ENCODE data around the gene PKN1.
"Not testable (repeated sequence)": the region's sequence is repeated elsewhere in the genome, so short reads cannot be mapped to it uniquely, and the experiment has no call there.

PKN1 gene

DNA sequence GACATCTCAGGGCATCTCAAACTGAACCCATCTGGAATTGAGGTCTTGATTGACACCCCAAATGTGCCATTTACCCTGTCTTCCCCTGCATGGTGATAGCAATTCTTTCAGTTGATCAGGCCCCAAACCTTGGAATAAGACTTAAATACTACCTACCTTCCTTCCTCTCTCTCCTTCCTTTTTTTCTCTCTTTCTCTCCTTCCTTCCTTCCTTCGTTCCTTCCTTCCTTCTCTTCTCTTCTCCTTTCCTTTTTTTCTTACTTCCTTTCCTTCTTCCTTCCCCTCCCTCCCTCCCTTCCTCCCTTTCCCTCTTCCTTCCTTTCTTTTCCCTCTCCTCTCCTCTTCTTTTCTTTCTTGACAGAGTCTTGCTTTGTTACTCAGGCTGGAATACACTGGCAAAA, 70.2 kb downstream of the PKN1 start:
- TF ChIP-seq, protein P1, sequence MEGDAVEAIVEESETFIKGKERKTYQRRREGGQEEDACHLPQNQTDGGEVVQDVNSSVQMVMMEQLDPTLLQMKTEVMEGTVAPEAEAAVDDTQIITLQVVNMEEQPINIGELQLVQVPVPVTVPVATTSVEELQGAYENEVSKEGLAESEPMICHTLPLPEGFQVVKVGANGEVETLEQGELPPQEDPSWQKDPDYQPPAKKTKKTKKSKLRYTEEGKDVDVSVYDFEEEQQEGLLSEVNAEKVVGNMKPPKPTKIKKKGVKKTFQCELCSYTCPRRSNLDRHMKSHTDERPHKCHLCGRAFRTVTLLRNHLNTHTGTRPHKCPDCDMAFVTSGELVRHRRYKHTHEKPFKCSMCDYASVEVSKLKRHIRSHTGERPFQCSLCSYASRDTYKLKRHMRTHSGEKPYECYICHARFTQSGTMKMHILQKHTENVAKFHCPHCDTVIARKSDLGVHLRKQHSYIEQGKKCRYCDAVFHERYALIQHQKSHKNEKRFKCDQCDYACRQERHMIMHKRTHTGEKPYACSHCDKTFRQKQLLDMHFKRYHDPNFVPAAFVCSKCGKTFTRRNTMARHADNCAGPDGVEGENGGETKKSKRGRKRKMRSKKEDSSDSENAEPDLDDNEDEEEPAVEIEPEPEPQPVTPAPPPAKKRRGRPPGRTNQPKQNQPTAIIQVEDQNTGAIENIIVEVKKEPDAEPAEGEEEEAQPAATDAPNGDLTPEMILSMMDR (conservative IDR thresholded peaks at IDR 0.05; ENCODE audit: low read depth, low read length): no peak
- DNase-seq (ENCODE audit: low read depth): no peak
- H3K4me3 ChIP-seq (ENCODE audit: low read depth, low read length): no peak overlapping the region

GRCh38 chr19:14504575-14504974, 71.5 kb downstream of the PKN1 start:
- not testable (repeated sequence) for H3K4me3 ChIP-seq (ENCODE audit: low read depth, low read length); DNase-seq (ENCODE audit: low read depth)

DNA sequence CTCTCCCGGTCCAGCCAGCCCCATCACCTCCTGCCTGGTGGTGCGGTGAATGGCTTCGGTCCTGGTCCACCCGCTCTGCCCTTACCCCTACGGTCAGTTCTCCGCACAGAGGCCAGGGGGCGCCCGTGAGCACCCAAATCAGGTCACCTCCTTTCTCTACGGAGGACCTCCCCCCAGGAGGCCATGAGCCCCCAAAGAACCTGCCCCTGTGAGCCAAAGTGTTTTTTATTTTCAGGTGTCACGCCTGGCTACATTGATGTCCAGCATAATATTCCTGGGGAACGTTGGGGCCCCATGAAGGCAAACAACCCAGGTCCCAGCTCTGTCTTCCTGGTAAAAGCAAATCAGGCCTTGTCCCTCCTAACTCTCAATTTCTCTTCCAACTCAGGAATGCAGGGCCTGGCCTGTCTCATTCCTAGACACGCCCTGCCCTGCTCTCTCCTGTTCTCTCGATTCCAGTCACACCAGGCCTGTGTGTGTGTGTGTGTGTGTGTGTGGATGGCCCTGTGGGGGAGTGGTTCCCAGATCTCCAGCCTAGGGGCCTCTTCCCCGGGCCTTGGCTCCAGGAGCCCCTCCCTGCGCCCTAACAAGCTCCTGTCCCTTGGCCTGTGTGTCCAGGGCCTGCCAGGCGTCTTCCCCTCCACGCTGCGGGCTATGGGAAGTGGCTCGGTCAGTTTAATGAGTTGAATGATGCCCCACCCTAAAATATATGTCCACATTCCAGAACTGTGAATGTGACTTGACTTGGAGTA, 72.6 kb downstream of the PKN1 start:
- H3K4me3 ChIP-seq (ENCODE audit: low read depth, low read length): no peak overlapping the region
- TF ChIP-seq, protein P1 (conservative IDR thresholded peaks at IDR 0.05; ENCODE audit: low read depth, low read length): peak; percentile 81
- peak; percentile 76 for DNase-seq (ENCODE audit: low read depth)

- H3K4me3 ChIP-seq (ENCODE audit: low read depth, low read length): no peak overlapping the region
- DNase-seq (ENCODE audit: low read depth): peak; percentile 63
- TF ChIP-seq, protein P1 (conservative IDR thresholded peaks at IDR 0.05; ENCODE audit: low read depth, low read length): no peak
Measured at GRCh38 chr19:14507704-14508542, 74.8 kb downstream of the PKN1 start.

- TF ChIP-seq, protein P1 (conservative IDR thresholded peaks at IDR 0.05; ENCODE audit: low read depth, low read length): no peak
- DNase-seq (ENCODE audit: low read depth): peak; percentile 88
- peak overlapping the region; percentile 17 for H3K4me3 ChIP-seq (ENCODE audit: low read depth, low read length)
Measured at GRCh38 chr19:14510311-14511228, 77.5 kb downstream of the PKN1 start.

GRCh38 chr19:14511229-14511593, 78.1 kb downstream of the PKN1 start:
- no peak overlapping the region for H3K4me3 ChIP-seq (ENCODE audit: low read depth, low read length)
- TF ChIP-seq, protein P1 (conservative IDR thresholded peaks at IDR 0.05; ENCODE audit: low read depth, low read length): no peak
- no peak for DNase-seq (ENCODE audit: low read depth)

Data from choroid plexus epithelial cell (primary cell).